Erythroblast (primary cell): ENCODE results near the gene AOAH.

Source experiments
- GATA1 ChIP-seq: IDR thresholded peaks from 2 replicates; pipeline ENCODE4 v1.6.1; 2011; ENCODE audit warnings: low read depth, mild to moderate bottlenecking, control low read depth, low read length, moderate library complexity
- POLR2A ChIP-seq: IDR thresholded peaks from 2 replicates; pipeline ENCODE4 v1.6.1; 2011; ENCODE audit warnings: mild to moderate bottlenecking, low read length

DNA sequence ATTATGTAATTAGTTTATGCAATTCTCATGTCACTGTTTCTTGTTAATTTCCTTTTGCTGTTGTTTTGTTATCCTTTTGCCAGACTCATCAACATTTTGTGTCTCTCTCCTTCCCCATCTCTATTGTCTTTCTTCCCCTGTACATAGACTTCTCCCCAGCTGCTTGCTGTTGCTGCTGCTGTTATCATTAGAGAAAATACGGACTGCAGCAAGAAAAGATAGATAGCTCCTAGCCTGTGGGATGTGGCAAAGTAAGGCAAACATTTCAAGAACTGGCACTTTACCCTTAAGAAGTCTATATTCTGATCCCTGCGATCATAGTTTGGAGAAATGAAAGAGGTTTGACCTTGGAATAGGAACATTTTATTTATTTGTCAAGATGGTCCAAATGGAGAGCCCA is 162.2 kb downstream of the AOAH start:
- no peak for TF ChIP-seq POLR2A
- no peak for TF ChIP-seq GATA1
